Keratinocyte (primary cell): ENCODE measurements around the gene MRPL27. TPM values are rescaled to one million over a fixed set of nuclear protein-coding genes. Genes with fewer than 3 reads are reported as not detected.

ENCODE experiments used
- DNase-seq: peaks from one replicate; pipeline ENCODE4 v3.0.0-alpha.2; 2011; ENCODE audit warnings: low read depth, missing footprints, low spot score
- FAIRE-seq: peaks from 2 replicates; lab custom pipeline; 2011; peaks lifted over from hg19 to GRCh38; lab: Jason Lieb, UNC
- H2AFZ ChIP-seq: 2 replicates; pipeline ENCODE4 v1.6.0; 2012; ENCODE audit warnings: low read length, control low read depth, inconsistent platforms; ENCODE audit not compliant: control insufficient read depth
- H3K27ac ChIP-seq: 2 replicates; pipeline ENCODE4 v1.5.1; 2011; ENCODE audit warnings: low read length; ENCODE audit not compliant: control insufficient read depth, insufficient read depth
- H3K27me3 ChIP-seq: 3 replicates; pipeline ENCODE4 v1.6.0; 2011; ENCODE audit warnings: low read length; ENCODE audit not compliant: control insufficient read depth, insufficient read depth; ENCODE audit errors: extremely low read depth
- H3K36me3 ChIP-seq, 2 experiments: 2 replicates in 1 of 2; 3 replicates in 1 of 2; pipeline ENCODE4 v1.5.1; 2011; ENCODE audit warnings: low read length in 2 of 2, mild to moderate bottlenecking in 1 of 2; ENCODE audit not compliant: control insufficient read depth in 2 of 2, insufficient read depth in 2 of 2; ENCODE audit errors: extremely low read depth in 1 of 2
- H3K4me1 ChIP-seq: 3 replicates; pipeline ENCODE4 v1.5.1; 2011; ENCODE audit warnings: low read length; ENCODE audit not compliant: control insufficient read depth, insufficient read depth; ENCODE audit errors: extremely low read depth
- H3K4me2 ChIP-seq: 3 replicates; pipeline ENCODE4 v1.6.0; 2011; ENCODE audit warnings: low read depth, low read length; ENCODE audit not compliant: control insufficient read depth, insufficient read depth; ENCODE audit errors: extremely low read depth
- H3K4me3 ChIP-seq, 3 experiments: fragments of 200-600 bp in 1 of 3; sonication (generic) in 1 of 3; 2 replicates in 2 of 3; 3 replicates in 1 of 3; pipeline ENCODE4 v1.5.1; 2011 to 2016; ENCODE audit warnings: low read length in 3 of 3, mild to moderate bottlenecking in 3 of 3, control low read depth in 2 of 3, inconsistent platforms in 1 of 3, low read depth in 1 of 3, mixed read lengths in 1 of 3, mixed run types in 1 of 3, moderate library complexity in 1 of 3; ENCODE audit not compliant: control insufficient read depth in 2 of 3, insufficient read depth in 2 of 3; ENCODE audit errors: extremely low read depth in 1 of 3
- H3K79me2 ChIP-seq: 2 replicates; pipeline ENCODE4 v1.6.0; 2012; ENCODE audit warnings: low read length; ENCODE audit not compliant: control insufficient read depth, insufficient read depth
- H3K9ac ChIP-seq: 3 replicates; pipeline ENCODE4 v1.6.0; 2011; ENCODE audit warnings: low read length; ENCODE audit not compliant: control insufficient read depth, insufficient read depth; ENCODE audit errors: extremely low read depth
- H3K9me1 ChIP-seq: 3 replicates; pipeline ENCODE4 v1.6.0; 2011; ENCODE audit warnings: low read length; ENCODE audit not compliant: control insufficient read depth, insufficient read depth; ENCODE audit errors: extremely low read depth
- H3K9me3 ChIP-seq: 2 replicates; pipeline ENCODE4 v1.5.1; 2012; ENCODE audit warnings: low read depth, low read length; ENCODE audit not compliant: control insufficient read depth
- H4K20me1 ChIP-seq: 3 replicates; pipeline ENCODE4 v1.6.0; 2011; ENCODE audit warnings: low read length; ENCODE audit not compliant: control insufficient read depth, insufficient read depth; ENCODE audit errors: extremely low read depth
- CTCF ChIP-seq, 3 experiments: IDR thresholded peaks in 1 of 3; conservative IDR thresholded peaks in 1 of 3; optimal IDR thresholded peaks in 1 of 3; 2 replicates in 2 of 3; 3 replicates in 1 of 3; pipeline versions ENCODE3 to v1.5.1; 2011; ENCODE audit warnings: low read length in 3 of 3, mild to moderate bottlenecking in 3 of 3, moderate library complexity in 2 of 3, control low read depth in 1 of 3, inconsistent platforms in 1 of 3; ENCODE audit not compliant: insufficient read depth in 2 of 3; ENCODE audit errors: extremely low read depth in 1 of 3
- EZH2 ChIP-seq: IDR thresholded peaks from one replicate; pipeline ENCODE4 v1.6.1; 2012; ENCODE audit warnings: inconsistent platforms, mild to moderate bottlenecking, low read length, moderate library complexity
- dilution Hi-C: fragments of 300-500 bp; cut with MboI; formaldehyde crosslinking; loops from one replicate; pipeline ENCODE4 v1.7.0; 2020; ENCODE audit warnings: low sequenced_read_pairs; ENCODE audit not compliant: extremely low pct_ligation_motif_present
- polyA plus RNA-seq, 5 experiments: library from polyadenylated mRNA; depleted of rRNA in 3 of 5; stranded (reverse) in 3 of 5; stranded (forward) in 1 of 5; unstranded in 1 of 5; fragments of >200 nt; gene quantifications; 1 replicate in 1 of 5; 2 replicates in 3 of 5; 3 replicates in 1 of 5; pipeline versions ENCODE4 v1.2.1 to v1.2.3, GENCODE V29; 2011 to 2012; ENCODE audit warnings: missing spikeins in 2 of 5, low read depth in 1 of 5, low replicate concordance in 1 of 5

Gene MRPL27
- polyA plus RNA-seq, 1 donor (not counting 4 experiments of a cell fraction or from before 2014, with no cell fraction given): 123 TPM

GRCh38 chr17:50330151-50330775 is 42.7 kb downstream of the MRPL27 start:
- TF ChIP-seq EZH2: no peak
- TF ChIP-seq CTCF (optimal IDR thresholded peaks at IDR 0.05 in 1 of 3, IDR thresholded peaks at IDR 0.05 in 1 of 3, conservative IDR thresholded peaks at IDR 0.05 in 1 of 3; ENCODE audit: extremely low read depth in 1 of 3, insufficient read depth in 2 of 3, low read length in 3 of 3): no peak
- no peak overlapping the region for H2AFZ ChIP-seq
- no peaks in the 10 kb centered on the region for H3K79me2 ChIP-seq
- no peak overlapping the region for H3K9ac ChIP-seq
- DNase-seq (no peak), FAIRE-seq (no peak)
- H3K9me3 ChIP-seq: no peaks in the 10 kb centered on the region
- H3K9me1 ChIP-seq: no peaks in the 10 kb centered on the region
- no peak overlapping the region for H3K4me2 ChIP-seq
- no peak overlapping the region for H3K4me3 ChIP-seq
- H3K27me3 ChIP-seq: no peaks in the 10 kb centered on the region
- no peaks in the 10 kb centered on the region for H3K36me3 ChIP-seq
- H3K27ac ChIP-seq: no peak overlapping the region
- H4K20me1 ChIP-seq: no peaks in the 10 kb centered on the region
- dilution Hi-C loops: no loop called here
- H3K4me1 ChIP-seq: no peaks in the 10 kb centered on the region

- no peak for DNase-seq
- Histone ChIP-seq H3K4me3 (no peak overlapping the region), H3K27me3 (no peaks in the 10 kb centered on the region), H2AFZ (no peak overlapping the region), H3K36me3 (no peaks in the 10 kb centered on the region), H3K9ac (no peak overlapping the region), H3K4me2 (no peak overlapping the region), H3K4me1 (no peaks in the 10 kb centered on the region), H3K9me1 (no peaks in the 10 kb centered on the region), H3K27ac (no peak overlapping the region), H3K9me3 (no peaks in the 10 kb centered on the region), H4K20me1 (no peaks in the 10 kb centered on the region), H3K79me2 (no peaks in the 10 kb centered on the region)
- no peak for FAIRE-seq
- TF ChIP-seq CTCF (optimal IDR thresholded peaks at IDR 0.05 in 1 of 3, IDR thresholded peaks at IDR 0.05 in 1 of 3, conservative IDR thresholded peaks at IDR 0.05 in 1 of 3; ENCODE audit: extremely low read depth in 1 of 3, insufficient read depth in 2 of 3, low read length in 3 of 3) (no peak), EZH2 (no peak)
- dilution Hi-C loops: no loop called here
Observed at GRCh38 chr17:50329716-50330115, 43.3 kb downstream of the MRPL27 start.
